ENCODE results near the gene C2CD4C.
A peak's percentile ranks its signal among the peaks of the same experiment; 100 is the strongest.
"Not testable (repeated sequence)": the region's sequence is repeated elsewhere in the genome, so short reads cannot be mapped to it uniquely, and the experiment has no call there.

The C2CD4C gene

GRCh38 chr19:383040-383439, 25.9 kb downstream of the C2CD4C start:
- Histone ChIP-seq H3K9me3 (ENCODE audit: severe bottlenecking) (peaks cover 3% of the 10 kb centered on the region), H3K36me3 (no peaks in the 10 kb centered on the region), H3K27ac (peak overlapping the region; percentile 12; the same call in 1 of the 2 replicates), H3K27me3 (ENCODE audit: insufficient read depth, low read depth, severe bottlenecking) (no peaks in the 10 kb centered on the region), H3K4me3 (ENCODE audit: low read depth, low read length) (no peak overlapping the region)
- no peak for DNase-seq
- no peak for TF ChIP-seq CTCF (IDR thresholded peaks at IDR 0.05; ENCODE audit: low read depth, low read length)

DNA sequence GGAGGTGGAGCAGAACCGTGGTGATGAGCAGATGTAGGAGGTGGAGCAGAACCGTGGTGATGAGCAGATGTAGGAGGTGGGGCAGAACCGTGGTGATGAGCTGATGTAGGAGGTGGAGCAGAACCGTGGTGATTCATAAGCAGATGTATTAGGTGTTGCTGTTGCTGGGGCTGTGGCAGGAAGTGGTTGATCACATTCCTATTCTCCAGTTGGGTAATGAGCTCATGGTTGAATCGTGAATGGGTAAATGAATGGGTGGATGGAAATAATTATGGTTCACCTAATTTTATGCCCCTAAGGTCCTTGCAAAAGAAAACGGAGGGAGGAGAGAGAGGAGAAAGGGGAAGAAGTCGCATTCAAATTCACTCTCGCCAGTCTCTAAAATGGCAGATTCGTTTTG, 26.4 kb downstream of the C2CD4C start:
- not testable (repeated sequence) for DNase-seq; H3K36me3 ChIP-seq; H3K27me3 ChIP-seq (ENCODE audit: insufficient read depth, low read depth, severe bottlenecking); H3K9me3 ChIP-seq (ENCODE audit: severe bottlenecking); H3K4me3 ChIP-seq (ENCODE audit: low read depth, low read length)
- peak overlapping the region; percentile 12; the same call in 1 of the 2 replicates for H3K27ac ChIP-seq

- H3K27me3 ChIP-seq (ENCODE audit: insufficient read depth, low read depth, severe bottlenecking); H3K27ac ChIP-seq; H3K9me3 ChIP-seq (ENCODE audit: severe bottlenecking); DNase-seq; H3K4me3 ChIP-seq (ENCODE audit: low read depth, low read length); H3K36me3 ChIP-seq: not testable (repeated sequence)
These were observed 27.0 kb downstream of the C2CD4C start for GRCh38 chr19:381901-382300.

DNA sequence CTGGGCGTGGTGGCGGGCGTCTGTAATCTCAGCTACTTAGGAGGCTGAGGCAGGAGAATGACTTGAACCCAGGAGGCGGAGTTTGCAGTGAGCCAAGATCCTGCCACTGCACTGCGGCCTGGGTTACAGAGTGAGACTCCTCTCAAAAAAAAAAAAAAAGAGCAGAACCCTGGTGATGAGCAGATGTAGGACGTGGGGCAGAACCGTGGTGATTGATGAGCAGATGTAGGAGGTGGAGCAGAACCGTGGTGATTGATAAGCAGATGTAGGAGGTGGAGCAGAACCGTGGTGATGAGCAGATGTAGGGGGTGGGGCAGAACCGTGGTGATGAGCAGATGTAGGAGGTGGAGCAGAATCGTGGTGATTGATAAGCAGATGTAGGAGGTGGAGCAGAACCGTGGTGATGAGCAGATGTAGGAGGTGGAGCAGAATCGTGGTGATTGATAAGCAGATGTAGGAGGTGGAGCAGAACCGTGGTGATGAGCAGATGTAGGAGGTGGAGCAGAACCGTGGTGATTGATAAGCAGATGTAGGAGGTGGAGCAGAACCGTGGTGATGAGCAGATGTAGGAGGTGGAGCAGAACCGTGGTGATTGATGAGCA, 28.2 kb downstream of the C2CD4C start:
- DNase-seq; H3K27ac ChIP-seq; H3K4me3 ChIP-seq (ENCODE audit: low read depth, low read length); H3K9me3 ChIP-seq (ENCODE audit: severe bottlenecking); H3K36me3 ChIP-seq; H3K27me3 ChIP-seq (ENCODE audit: insufficient read depth, low read depth, severe bottlenecking): not testable (repeated sequence)

GRCh38 chr19:379796-380195, 29.2 kb downstream of the C2CD4C start:
- Histone ChIP-seq H3K36me3 (no peaks in the 10 kb centered on the region), H3K9me3 (ENCODE audit: severe bottlenecking) (peaks cover 3% of the 10 kb centered on the region), H3K27ac (no peak overlapping the region), H3K4me3 (ENCODE audit: low read depth, low read length) (no peak overlapping the region), H3K27me3 (ENCODE audit: insufficient read depth, low read depth, severe bottlenecking) (no peaks in the 10 kb centered on the region)
- no peak for DNase-seq
- no peak for TF ChIP-seq CTCF (IDR thresholded peaks at IDR 0.05; ENCODE audit: low read depth, low read length)

GRCh38 chr19:378706-379105, 30.2 kb downstream of the C2CD4C start:
- Histone ChIP-seq H3K36me3 (no peaks in the 10 kb centered on the region), H3K27me3 (ENCODE audit: insufficient read depth, low read depth, severe bottlenecking) (no peaks in the 10 kb centered on the region)

More at GRCh38 chr19:378706-379105, 30.2 kb downstream of the C2CD4C start:
- Histone ChIP-seq H3K27ac (no peak overlapping the region), H3K4me3 (ENCODE audit: low read depth, low read length) (no peak overlapping the region), H3K9me3 (ENCODE audit: severe bottlenecking) (peaks cover 3% of the 10 kb centered on the region)
- DNase-seq, result no peak
- no peak for TF ChIP-seq CTCF (IDR thresholded peaks at IDR 0.05; ENCODE audit: low read depth, low read length)
